ENCODE results near the gene EPHA10. TPM values are rescaled to one million over a fixed set of nuclear protein-coding genes. Genes with fewer than 3 reads are reported as not detected.

Gene EPHA10
- total RNA-seq, 4 donors from 2014 or later: 0.12 TPM; not detected in 3

DNA sequence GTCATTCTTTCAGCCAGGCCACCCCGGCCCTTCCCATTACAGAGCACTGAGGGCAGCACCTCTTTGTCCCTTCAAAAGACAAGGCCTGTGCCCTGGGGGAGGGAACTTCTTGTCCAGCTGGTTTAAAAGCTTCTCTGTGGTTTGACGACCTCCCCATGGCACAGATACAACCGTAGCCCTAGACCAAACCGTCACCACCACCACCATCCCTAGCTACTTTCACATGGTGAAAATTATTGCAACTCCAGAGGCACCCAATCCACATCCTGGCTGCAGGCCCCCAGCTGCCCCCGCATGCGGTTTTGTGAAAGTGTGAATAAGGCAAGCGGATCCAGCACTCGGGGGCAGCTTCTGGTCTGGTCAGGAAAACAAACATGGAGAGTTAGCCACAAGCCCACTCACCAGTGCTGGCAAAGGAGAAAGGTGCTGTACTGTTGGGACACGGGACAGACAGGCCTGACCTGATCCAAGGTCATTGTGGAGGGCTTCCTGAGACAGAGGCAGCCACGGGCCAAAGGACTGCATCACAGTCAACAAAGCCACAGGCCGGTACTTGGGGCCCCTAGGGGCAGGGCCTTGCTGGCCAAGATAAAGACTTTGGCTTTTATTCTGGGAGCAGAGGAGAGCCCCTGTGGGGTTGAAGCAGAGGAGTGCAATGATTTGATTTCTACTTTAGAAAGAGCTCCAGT, 41.4 kb downstream of the EPHA10 start:
- ATAC-seq (ENCODE audit: low FRiP score): no peak
- TF ChIP-seq CTCF (IDR thresholded peaks at IDR 0.05): no peak
- DNase-seq (ENCODE audit: low spot score): no peak

- DNase-seq (ENCODE audit: low spot score) (no peak), ATAC-seq (ENCODE audit: low FRiP score) (no peak)
- no peak for TF ChIP-seq CTCF (IDR thresholded peaks at IDR 0.05)
Measured at GRCh38 chr1:37723072-37723389, 41.9 kb downstream of the EPHA10 start.

GRCh38 chr1:37722181-37723071, 42.5 kb downstream of the EPHA10 start:
- ATAC-seq (ENCODE audit: low FRiP score) (no peak), DNase-seq (ENCODE audit: low spot score) (no peak)
- TF ChIP-seq CTCF (IDR thresholded peaks at IDR 0.05): no peak

- no peak for DNase-seq (ENCODE audit: low spot score)
- ATAC-seq (ENCODE audit: low FRiP score): no peak
- no peak for TF ChIP-seq CTCF (IDR thresholded peaks at IDR 0.05)
Measured at GRCh38 chr1:37721565-37721964, 43.4 kb downstream of the EPHA10 start.

- TF ChIP-seq CTCF (IDR thresholded peaks at IDR 0.05): no peak
- DNase-seq (ENCODE audit: low spot score): no peak
- ATAC-seq (ENCODE audit: low FRiP score): no peak
Measured at GRCh38 chr1:37720231-37721130, 44.4 kb downstream of the EPHA10 start.

- no peak for DNase-seq (ENCODE audit: low spot score)
Measured at GRCh38 chr1:37719572-37720195, 45.2 kb downstream of the EPHA10 start.

More at GRCh38 chr1:37719572-37720195, 45.2 kb downstream of the EPHA10 start:
- TF ChIP-seq CTCF (IDR thresholded peaks at IDR 0.05): no peak
- no peak for ATAC-seq (ENCODE audit: low FRiP score)
